GM18507 (cell line): ENCODE results near the gene EIF5B.
A peak's percentile ranks its signal among the peaks of the same experiment; 100 is the strongest.

ENCODE experiments used
- DNase-seq: peaks from one replicate; pipeline ENCODE4 v3.0.0; 2011; ENCODE audit warnings: low read depth; ENCODE audit not compliant: insufficient read length; ENCODE audit errors: extremely low spot score
- FAIRE-seq: peaks from 2 replicates; lab custom pipeline; 2011; peaks lifted over from hg19 to GRCh38; lab: Jason Lieb, UNC

Gene EIF5B

DNA sequence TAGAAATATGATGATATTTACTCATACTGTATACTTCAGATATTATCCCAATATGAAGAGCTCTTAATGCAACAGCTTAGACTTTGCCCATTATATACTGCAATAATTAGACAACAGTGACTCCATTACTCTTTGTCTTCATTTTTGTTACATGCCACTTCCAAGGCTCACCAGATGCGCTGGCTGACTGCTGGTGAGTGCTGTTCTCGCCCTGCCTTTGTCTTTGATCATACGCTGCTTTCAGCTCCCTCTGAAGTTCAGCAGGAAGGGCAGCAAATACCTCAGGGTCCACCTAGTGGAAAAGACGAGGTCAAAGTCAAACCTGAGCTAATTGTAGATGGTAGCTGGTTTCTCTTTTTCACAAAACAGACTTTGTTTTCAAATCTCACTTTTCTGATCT is 66.3 kb downstream of the EIF5B start:
- FAIRE-seq (no peak), DNase-seq (no peak)

DNA sequence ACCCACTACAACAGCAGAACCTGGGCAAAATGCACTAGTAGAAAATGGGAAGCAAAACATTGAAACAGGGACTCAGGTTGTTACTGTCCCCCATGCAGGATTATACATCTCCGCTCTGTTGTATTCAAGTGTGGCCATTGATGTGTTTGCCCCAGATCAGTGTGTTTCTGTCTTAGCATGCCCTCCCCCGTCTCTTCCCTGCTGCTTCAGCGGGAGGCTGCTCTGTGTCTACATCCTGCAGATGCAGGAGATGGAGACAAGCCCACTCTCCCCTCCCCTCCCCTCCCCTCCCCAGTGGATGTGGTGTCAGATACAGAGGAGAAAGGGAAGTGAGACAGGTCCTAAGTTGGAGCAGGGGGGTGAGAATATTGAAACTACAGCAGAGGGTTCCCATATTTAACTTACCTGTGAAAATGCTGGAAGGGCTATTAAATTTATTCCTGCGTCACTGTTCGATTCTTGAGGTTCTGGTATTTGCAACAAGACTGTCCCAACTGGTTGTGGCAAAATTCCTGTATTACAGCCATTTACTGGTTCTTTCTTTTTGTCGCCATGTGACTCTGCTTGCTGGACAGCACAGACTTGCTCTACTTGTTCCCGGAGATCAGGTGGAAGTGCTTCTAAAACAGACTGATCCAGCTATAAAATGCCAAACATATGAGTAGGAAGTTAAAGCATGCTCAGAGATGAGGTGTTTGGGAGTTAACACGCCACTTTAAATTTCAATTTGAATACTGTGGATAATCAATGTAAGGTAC is 67.0 kb downstream of the EIF5B start:
- DNase-seq, result no peak
- no peak for FAIRE-seq

DNA sequence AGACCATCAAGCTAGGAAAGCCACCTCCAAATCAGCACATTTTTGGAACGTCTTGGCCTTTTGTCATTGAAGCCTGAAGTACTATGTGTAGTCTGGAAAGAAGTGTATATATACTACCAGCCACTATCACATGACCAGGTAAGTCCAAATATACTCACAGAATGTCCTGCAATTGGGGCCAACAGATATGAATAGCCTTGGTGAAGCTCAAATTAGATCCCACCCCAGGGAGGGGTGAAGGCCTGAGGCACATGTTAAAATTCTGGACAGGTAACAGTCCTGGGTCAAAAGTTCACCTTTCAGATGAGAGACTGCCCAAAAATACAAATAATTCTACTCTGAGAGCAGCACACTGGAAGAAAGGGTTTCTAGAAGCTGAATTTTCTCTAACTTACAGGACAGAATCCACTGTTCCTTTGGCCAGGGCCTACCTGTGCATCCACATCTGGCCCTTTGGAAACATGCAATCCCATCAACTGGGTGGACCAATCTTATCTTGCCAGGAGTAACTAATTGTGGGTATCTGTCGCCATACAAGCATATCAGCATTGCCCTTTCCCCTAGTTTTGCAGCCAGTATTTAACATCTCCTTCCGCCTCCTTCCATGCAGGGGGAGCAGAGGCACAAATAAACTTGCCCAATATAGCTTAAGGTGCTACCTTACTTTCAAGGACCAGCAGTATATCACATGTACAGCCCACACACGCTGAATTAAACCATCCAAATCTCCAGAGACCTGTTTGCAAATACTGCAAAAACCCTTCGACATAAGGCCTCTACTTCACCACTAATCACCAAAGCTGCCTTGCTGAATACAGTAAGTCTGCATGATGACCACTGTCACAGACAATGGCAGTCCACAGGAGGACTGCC is 67.8 kb downstream of the EIF5B start:
- FAIRE-seq, result no peak
- DNase-seq, result no peak

DNA sequence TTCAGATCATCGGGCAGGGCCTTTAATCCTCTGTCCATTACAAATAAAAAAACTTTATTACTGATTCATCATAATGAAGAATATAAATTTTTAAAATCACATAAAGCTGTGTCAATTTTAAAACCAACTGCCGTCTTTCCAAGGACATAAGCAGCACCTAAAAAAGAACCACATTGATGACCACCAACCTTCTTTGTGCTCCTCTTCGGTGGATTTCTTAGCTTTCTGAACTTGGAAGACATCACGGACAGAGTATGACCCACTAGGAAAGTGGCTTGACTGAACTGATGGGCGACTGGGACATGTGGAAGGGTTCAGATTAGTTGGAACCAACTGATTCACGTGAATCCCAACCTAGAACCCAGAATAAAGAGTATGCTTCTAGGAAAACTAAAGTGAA is 68.9 kb downstream of the EIF5B start:
- no peak for FAIRE-seq
- DNase-seq, result no peak

DNA sequence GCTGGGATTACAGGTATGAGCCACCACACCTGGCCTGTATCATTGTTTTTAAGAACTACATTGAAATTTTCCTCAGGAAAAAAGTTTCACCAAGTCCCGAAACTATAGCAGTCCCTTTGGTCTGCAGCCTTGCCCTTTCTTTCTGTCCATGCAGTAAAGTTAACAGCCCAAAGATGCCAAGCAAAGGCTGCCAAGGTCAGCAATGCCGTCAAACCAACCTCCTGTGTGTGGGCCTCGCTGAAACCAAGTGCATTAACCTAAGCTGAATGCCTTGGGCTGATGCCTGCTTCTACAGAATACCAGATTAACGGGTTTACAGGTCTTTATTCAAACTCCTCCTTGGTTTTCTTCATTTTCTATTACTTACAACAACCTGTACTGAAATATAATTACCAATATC is 73.1 kb downstream of the EIF5B start:
- DNase-seq (no peak), FAIRE-seq (no peak)

DNA sequence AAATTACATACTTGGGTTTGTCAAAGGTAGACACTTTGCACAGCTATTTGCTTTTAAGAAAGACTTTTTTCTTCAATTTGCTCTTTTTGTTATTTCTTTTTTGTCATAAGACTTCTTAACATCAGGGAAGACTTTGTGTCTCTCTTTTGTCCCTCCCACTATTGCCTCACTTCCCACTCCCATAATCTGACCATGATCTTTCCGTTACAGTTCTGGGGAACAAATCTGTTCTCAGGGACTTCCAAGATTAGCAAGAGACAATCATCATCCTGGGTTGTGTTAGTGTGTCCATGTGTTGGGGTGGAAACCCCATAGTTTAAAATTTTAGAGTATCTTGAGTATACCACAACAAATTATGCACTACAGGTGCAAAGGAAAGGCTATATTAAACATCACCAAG is 77.4 kb downstream of the EIF5B start:
- FAIRE-seq, result no peak
- DNase-seq, result no peak

DNA sequence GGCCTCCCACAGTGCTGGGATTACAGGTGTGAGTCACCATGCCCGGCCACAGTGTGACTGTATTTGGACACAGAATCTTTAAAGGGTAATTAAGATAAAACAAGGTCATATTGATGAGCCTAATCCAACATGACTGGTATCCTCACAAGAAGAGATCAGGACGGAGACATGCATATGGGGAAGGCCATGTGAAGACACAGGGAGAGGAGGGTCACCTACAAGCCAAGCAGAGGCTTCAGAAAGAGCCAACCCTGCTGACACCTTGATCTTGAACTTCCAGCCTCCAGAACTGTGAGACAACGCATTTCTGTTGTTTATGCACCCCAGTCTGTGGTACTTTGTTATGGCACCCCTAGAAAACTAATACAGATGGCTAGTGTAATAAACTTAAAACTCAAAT is 80.2 kb downstream of the EIF5B start:
- DNase-seq (no peak), FAIRE-seq (no peak)

DNA sequence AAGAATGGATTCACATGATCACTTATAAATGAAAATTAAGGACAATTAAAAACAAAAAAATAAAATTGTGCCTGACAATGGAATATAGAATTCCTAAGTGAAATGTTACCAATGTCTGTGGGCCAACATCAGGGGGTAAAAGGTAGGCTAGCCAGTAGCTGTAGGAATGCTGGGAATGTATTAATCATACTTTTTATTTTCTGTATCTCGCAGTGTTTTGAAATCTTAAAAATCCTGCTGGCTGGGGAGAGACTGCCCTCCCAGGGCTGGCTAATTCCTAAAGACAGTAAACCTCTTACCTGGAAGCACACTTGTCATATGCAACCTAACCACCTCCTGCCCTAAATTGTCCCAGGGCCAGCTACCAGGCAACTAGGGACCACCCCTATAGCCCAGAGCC is 82.8 kb downstream of the EIF5B start:
- FAIRE-seq (no peak), DNase-seq (no peak)

DNA sequence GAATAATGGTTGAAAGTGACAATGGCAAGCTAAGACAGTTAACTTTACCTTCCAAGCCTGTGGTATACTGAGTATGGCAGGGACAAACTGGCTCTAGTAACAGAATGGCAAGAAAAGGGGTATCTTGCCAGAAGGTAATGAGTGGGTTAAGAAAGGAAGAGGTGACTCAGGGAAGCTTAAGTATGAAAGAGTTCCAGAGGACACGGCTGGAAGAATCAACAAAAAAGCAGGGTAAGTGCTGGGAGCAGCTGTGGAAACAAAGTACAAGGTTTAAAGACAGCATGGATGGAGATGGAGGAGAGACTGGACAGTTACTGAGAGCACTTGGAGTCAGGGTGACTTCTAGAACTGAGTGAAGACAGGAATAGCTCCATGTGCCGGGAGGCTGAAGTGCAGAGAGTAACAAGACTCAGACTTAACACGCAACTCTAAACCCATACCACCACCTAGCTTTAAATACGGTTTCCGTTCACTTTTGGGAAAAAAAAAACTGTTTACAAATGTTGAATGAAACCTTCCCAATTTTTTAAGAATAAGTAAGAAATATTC is 83.6 kb downstream of the EIF5B start:
- DNase-seq (no peak), FAIRE-seq (no peak)

DNA sequence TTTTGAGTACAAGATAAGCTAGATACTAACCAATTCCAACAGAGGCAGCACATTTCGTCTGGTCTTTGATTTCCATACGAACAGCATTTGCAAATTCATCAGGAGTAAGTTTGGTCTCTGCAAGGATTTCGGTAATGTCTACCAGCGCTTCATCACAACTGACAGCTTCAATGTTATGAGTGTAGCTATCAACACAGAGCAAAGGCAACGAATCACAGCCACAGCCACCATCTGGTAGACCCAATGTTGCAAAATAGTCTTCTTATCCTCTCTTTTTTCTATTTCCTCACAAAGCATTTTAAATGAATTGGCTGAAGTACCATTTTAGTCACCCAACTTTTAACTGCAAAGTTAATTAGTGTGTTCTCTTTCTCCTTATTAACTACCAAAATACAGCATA is 84.3 kb downstream of the EIF5B start:
- no peak for DNase-seq
- FAIRE-seq, result peak; percentile 39

DNA sequence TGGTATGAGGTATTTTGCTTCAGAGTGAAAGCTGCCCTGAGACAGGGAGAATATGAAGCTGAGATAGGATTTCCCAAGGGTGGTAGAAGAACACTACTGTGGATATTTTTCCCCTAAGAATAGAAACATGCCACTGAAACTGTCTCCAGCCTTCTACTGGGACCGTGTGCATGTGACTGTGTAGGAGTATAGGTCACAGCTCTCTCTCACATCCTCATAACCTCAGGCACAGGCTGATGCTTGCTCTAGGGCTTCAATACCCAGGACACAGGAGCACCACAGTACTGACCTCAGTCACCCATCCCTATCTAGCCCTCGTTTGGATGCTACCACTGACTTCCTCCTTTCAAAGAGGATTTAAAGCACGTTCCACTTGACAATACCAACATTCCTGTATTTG is 85.4 kb downstream of the EIF5B start:
- DNase-seq, result no peak
- FAIRE-seq, result no peak

DNA sequence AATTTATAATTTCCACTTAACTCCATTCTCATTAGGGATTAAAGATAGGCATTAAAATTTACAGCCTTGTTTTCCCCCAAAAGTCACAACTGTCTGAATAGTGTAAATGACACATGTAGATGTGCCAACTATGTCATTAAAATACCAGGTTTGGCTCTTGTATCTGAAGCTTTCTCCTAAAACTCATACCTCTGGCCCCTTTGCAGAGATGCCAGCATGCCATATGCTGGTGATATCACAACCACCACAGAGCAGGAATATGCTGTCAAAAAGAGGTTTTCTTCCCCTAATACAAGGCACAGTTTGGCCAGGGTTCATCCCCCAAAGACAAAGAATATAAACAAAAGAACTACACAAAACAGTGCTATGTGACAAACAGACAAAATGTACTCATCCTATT is 87.2 kb downstream of the EIF5B start:
- no peak for FAIRE-seq
- no peak for DNase-seq

DNA sequence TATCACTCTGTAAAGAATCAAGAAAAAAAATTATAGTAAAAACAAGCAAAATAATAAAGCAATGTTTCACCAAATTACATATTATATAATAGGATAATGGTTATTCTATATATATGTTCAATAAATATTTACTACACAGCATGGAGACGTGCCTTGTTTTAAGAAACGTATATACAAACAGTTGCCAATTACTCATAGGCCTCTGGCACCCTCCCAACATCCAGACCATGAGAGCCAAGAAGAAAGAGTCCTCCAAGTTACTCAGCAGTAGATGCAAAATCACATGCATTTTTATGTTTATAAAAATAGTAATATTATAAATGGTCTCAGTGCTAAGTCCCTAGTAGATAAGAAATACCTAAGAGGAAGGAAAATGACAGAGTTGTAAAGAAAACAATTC is 87.8 kb downstream of the EIF5B start:
- DNase-seq (no peak), FAIRE-seq (no peak)

DNA sequence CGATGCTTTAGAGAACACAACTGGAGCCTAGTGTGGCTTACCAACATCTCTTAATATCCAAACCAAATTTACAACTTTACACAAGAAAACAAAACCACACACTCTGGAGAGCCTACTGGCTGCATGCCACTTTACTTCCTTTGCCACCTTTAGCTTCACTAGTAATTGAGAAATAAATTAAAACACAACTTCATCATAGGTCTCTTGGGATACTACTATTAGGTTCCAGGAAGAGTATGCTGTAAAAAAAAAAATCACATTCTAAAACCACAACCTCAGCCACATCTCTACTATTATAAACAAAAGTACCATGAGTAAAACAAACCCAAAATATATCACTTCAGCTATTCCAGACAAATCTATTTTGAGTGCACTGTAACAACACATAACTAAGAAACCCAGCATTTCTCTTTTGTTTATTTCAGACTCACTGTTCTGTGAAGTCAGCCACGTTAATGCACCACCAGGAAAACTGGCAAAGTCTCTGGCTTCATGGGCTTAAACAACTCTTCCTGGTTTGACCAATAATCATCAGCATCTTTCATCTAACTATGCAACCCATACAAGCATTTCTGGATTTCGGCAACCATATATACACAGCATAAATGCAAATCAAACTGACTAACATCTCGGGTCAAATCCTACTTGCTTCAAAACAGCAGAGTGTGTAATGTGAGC is 93.6 kb downstream of the EIF5B start:
- FAIRE-seq (no peak), DNase-seq (no peak)

DNA sequence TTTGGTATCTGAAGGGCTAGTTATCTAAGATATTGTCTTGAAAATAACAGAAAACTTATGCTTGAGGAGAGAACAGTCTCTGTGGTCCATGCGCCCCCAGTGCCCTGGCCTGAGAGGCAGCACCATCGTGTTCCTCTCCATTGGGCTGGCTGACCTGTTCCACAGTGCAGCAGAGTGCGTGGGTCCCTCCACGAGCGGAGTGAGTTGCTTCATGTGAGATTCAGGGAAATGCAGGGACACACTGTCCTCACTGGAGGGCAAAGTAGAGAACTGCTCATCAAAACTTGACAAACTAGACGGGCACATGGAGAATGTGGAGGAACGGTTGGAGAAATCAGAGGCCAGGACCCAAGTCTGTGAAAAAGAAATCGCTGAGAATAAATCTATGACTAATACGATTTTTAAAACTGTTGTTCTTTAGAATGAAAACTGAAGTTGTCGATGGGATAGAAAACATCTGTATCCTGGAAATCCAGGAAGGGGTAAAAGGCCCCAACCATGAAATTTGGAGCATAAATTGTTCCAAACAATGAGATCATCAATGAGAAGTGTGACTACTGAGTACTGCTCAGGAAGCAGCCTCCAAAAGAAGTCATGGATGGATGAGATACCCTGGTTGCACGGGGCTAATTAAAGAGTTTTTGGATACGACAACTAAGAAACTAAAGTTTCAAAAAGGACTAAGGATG is 94.5 kb downstream of the EIF5B start:
- no peak for DNase-seq
- no peak for FAIRE-seq

DNA sequence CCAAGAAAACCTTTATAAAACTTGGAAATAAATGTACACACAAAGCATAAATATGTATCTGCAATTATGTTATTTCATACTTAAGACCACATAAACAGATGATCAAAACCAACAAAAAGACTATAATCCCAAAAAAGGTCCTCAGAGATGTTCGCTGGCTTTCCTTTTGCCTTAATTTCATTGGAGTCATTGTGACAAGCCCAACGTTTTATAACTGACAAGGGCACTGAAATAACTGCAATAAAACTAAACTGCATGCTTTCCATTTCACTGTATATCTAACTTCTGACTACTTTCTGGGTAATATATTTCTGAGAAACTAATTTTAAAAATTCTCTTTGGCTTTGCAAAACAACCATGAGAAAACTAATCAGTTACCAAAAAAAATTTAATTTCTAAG is 96.2 kb downstream of the EIF5B start:
- no peak for FAIRE-seq
- DNase-seq, result no peak

DNA sequence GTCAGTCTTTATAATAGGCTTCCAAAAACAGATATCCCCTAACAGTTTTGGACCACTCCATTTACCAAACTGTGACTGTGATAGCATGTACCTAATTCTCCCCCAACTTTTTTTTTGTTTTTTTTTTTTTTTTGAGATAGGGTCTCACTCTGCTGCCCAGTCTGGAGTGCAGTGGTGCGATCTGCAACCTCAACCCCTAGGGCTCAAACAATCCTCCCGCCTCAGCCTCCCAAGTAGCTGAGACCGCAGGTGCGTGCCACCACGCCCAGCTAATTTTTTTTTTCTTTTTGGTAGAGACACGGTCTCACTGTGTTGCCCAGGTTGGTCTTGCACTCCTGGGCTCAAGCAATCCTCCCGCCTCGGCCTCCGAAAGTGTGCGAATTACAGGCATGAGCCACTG is 99.7 kb downstream of the EIF5B start:
- FAIRE-seq, result no peak

DNA sequence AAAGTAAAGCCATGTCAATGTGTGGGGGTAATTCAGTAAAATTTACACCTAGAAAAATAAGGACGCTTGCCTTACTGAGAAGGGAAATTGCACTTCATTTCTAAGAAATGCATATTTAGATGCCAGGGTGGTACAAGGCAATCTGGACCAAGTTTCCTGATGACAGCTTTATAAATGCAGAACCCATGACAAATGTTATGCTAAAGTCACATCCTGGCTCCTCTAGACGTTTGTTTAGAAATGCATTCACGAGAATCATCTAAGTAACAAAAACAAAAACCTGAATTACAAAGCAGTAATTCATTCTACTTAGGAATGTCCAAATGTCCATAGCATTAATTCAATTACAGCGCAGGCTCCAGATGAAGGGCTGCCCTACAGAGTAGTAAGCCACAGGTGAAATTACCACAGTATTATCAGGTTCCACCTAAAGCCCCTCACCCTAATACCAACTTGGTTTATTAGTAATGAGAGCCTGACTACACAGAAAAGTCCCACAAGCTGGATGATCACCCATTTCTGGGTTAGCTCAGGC is 102.8 kb downstream of the EIF5B start:
- FAIRE-seq (no peak), DNase-seq (no peak)

More for the DNA sequence above, 99.7 kb downstream of the EIF5B start:
- no peak for DNase-seq

DNA sequence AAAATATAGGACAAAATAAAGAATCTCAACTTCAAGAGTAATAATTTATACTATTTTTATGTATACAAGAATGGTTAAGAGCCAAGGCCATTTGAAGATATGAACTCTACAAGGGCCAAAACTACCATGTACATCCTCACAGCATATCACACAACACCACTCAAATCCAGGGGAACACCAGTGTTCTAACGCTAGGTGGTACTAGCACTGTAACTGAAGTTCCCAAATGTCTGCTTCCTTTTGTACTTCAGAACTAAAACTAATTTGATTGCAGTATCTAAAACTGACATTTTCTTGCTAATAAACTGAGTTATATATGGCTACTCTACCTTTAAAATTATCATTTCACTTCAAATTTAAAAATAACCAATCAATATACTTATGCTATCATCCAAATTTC is 105.6 kb downstream of the EIF5B start:
- DNase-seq (no peak), FAIRE-seq (no peak)
